ENCODE data around the gene DLG3. TPM values are rescaled to one million over a fixed set of nuclear protein-coding genes. Genes with fewer than 3 reads are reported as not detected.

The DLG3 gene
- total RNA-seq, 4 donors from 2014 or later: 5.0 to 14.5 (median 10.4) TPM

DNA sequence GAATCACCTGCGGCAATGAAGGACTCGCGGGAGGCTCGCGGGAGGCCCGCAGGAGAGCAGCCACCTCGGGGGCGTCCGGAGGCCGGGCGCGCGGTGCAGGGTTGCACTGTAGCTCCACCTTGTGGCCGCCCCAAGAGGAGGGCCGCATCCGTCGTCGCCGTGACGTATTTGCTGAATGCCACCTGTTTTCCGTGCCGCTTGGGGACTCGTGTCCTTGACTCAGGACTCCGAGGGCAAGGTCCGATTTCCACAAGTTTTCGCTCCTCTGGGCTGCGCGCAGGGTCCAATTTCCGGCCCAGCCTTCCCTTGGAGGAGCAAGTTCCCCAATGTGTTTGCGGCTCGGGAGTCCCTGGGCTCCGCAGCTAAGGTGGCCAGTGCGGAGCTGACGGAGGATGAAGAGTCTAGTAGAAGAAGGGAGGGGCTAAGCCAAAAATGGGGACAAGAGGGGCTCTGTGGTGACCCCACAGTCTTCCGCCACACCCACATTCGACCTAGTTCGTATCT, 10.7 kb upstream of the DLG3 start:
- Histone ChIP-seq H3K9me3 (no peaks in the 10 kb centered on the region), H3K4me1 (peaks cover 0 to 12% (median 4%) of the 10 kb centered on the region in 4 donors), H3K27ac (peak overlapping the region in 3 of 4 donors; percentile 65 to 83 (median 73)), H3K36me3 (no peaks in the 10 kb centered on the region), H3K27me3 (peaks cover 0 to 10% of the 10 kb centered on the region in 2 donors), H3K4me3 (peak overlapping the region; percentile 42 to 68 (median 52))
- 2 to 40% methylated on average over 30 of the region's 37 CpGs for WGBS, 2 donors
- TF ChIP-seq POLR2A (IDR thresholded peaks at IDR 0.05) (no peak), EP300 (IDR thresholded peaks at IDR 0.05) (peak in 1 of 2 donors; percentile 39)
- TF ChIP-seq, protein P1, sequence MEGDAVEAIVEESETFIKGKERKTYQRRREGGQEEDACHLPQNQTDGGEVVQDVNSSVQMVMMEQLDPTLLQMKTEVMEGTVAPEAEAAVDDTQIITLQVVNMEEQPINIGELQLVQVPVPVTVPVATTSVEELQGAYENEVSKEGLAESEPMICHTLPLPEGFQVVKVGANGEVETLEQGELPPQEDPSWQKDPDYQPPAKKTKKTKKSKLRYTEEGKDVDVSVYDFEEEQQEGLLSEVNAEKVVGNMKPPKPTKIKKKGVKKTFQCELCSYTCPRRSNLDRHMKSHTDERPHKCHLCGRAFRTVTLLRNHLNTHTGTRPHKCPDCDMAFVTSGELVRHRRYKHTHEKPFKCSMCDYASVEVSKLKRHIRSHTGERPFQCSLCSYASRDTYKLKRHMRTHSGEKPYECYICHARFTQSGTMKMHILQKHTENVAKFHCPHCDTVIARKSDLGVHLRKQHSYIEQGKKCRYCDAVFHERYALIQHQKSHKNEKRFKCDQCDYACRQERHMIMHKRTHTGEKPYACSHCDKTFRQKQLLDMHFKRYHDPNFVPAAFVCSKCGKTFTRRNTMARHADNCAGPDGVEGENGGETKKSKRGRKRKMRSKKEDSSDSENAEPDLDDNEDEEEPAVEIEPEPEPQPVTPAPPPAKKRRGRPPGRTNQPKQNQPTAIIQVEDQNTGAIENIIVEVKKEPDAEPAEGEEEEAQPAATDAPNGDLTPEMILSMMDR (IDR thresholded peaks at IDR 0.05): peak; percentile 62 to 81 (median 73)
- peak; percentile 20 to 44 for DNase-seq (ENCODE audit: low spot score in 2 of 2)

GRCh38 chrX:70434352-70434866, 10.2 kb upstream of the DLG3 start:
- TF ChIP-seq, protein P1 (IDR thresholded peaks at IDR 0.05): no peak
- TF ChIP-seq POLR2A (IDR thresholded peaks at IDR 0.05) (peak in 1 of 2 donors; percentile 12), EP300 (IDR thresholded peaks at IDR 0.05) (no peak)
- WGBS, 2 donors: 0 to 49% methylated on average over 7 to 44 of the region's 45 CpGs
- peak; percentile 63 to 77 for DNase-seq (ENCODE audit: low spot score in 2 of 2)
- Histone ChIP-seq H3K4me3 (peak overlapping the region; percentile 42 to 68 (median 52)), H3K27me3 (peaks cover 0 to 11% of the 10 kb centered on the region in 2 donors), H3K9me3 (no peaks in the 10 kb centered on the region), H3K36me3 (no peaks in the 10 kb centered on the region), H3K27ac (peak overlapping the region in 3 of 4 donors; percentile 65 to 83 (median 73)), H3K4me1 (peaks cover 0 to 12% (median 4%) of the 10 kb centered on the region in 4 donors)

- Histone ChIP-seq H3K9me3 (no peaks in the 10 kb centered on the region), H3K27ac (peak overlapping the region in 2 of 4 donors; percentile 32 to 83), H3K4me1 (peaks cover 0 to 12% (median 4%) of the 10 kb centered on the region in 4 donors), H3K36me3 (no peaks in the 10 kb centered on the region), H3K4me3 (peak overlapping the region; percentile 42 to 68 (median 52)), H3K27me3 (peaks cover 0 to 11% of the 10 kb centered on the region in 2 donors)
- TF ChIP-seq, protein P1 (IDR thresholded peaks at IDR 0.05): no peak
- TF ChIP-seq EP300 (IDR thresholded peaks at IDR 0.05): no peak
- TF ChIP-seq POLR2A (IDR thresholded peaks at IDR 0.05): no peak
- DNase-seq (ENCODE audit: low spot score in 2 of 2): no peak
- WGBS, 2 donors: 11 to 39% methylated on average over 13 to 17 of the region's 17 CpGs
These were observed 9.6 kb upstream of the DLG3 start for GRCh38 chrX:70434914-70435586.

DNA sequence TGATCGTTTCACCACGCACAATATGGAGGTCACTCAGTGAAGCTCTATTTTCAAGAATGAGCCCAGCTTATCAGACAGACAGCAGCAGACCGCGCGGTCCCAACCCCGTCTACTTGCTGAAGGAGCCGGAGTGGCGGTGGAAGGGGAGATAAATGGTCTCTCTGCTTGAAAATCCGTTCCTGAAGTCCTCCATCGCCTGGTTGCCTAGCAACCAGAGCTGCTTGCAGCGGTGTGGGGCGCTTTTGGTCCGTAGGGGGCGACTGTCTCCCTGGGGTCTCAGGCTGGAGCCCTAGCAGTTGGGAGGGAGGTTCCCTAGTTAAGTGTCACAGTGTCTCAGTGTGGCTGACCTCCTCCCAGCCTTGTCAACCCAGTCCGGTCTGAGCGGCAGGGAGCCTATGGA, 8.3 kb upstream of the DLG3 start:
- no peaks in the 10 kb centered on the region for H3K9me3 ChIP-seq
- H3K36me3 ChIP-seq: no peaks in the 10 kb centered on the region
- no peak overlapping the region for H3K4me3 ChIP-seq
- WGBS, 2 donors: 21 to 36% methylated on average over 3 to 16 of the region's 16 CpGs
- no peak for DNase-seq (ENCODE audit: low spot score in 2 of 2)
- TF ChIP-seq, protein P1 (IDR thresholded peaks at IDR 0.05): no peak
- no peak for TF ChIP-seq EP300 (IDR thresholded peaks at IDR 0.05)
- TF ChIP-seq POLR2A (IDR thresholded peaks at IDR 0.05): no peak
- no peak overlapping the region for H3K27ac ChIP-seq
- peaks cover 0 to 16% of the 10 kb centered on the region in 2 donors for H3K27me3 ChIP-seq
- peaks cover 0 to 12% (median 4%) of the 10 kb centered on the region in 4 donors for H3K4me1 ChIP-seq

GRCh38 chrX:70437011-70437410, 7.6 kb upstream of the DLG3 start:
- Histone ChIP-seq H3K9me3 (no peaks in the 10 kb centered on the region), H3K27me3 (peaks cover 0 to 17% of the 10 kb centered on the region in 2 donors), H3K36me3 (no peaks in the 10 kb centered on the region), H3K4me3 (no peak overlapping the region), H3K4me1 (peaks cover 0 to 12% (median 4%) of the 10 kb centered on the region in 4 donors), H3K27ac (no peak overlapping the region)
- WGBS, 2 donors: 20 to 33% methylated on average over 2 of the region's 2 CpGs
- TF ChIP-seq POLR2A (IDR thresholded peaks at IDR 0.05) (no peak), EP300 (IDR thresholded peaks at IDR 0.05) (no peak)
- TF ChIP-seq, protein P1 (IDR thresholded peaks at IDR 0.05): no peak
- no peak for DNase-seq (ENCODE audit: low spot score in 2 of 2)

Data from tibial nerve (tissue), 4 donors.